ENCODE data around the gene RBFOX1.

Gene RBFOX1

GRCh38 chr16:7342598-7342997 is 10.0 kb downstream of the RBFOX1 start:
- no peak for ATAC-seq (ENCODE audit: low read depth)
- no peak for TF ChIP-seq CTCF (IDR thresholded peaks at IDR 0.05; ENCODE audit: poor library complexity, severe bottlenecking)
- Histone ChIP-seq H3K27ac (ENCODE audit: poor library complexity, severe bottlenecking) (no peak overlapping the region), H3K36me3 (ENCODE audit: low read depth) (no peaks in the 10 kb centered on the region), H3K4me1 (ENCODE audit: insufficient read depth, poor library complexity, severe bottlenecking) (no peaks in the 10 kb centered on the region), H3K4me3 (ENCODE audit: severe bottlenecking) (no peak overlapping the region), H3K9me3 (ENCODE audit: severe bottlenecking) (no peaks in the 10 kb centered on the region), H3K27me3 (ENCODE audit: insufficient read depth, poor library complexity, severe bottlenecking) (no peaks in the 10 kb centered on the region)
- DNase-seq (ENCODE audit: low spot score): no peak

- H3K27me3 ChIP-seq (ENCODE audit: insufficient read depth, poor library complexity, severe bottlenecking): no peaks in the 10 kb centered on the region
- ATAC-seq (ENCODE audit: low read depth) (no peak), DNase-seq (ENCODE audit: low spot score) (no peak)
- no peak for TF ChIP-seq CTCF (IDR thresholded peaks at IDR 0.05; ENCODE audit: poor library complexity, severe bottlenecking)
- H3K9me3 ChIP-seq (ENCODE audit: severe bottlenecking): no peaks in the 10 kb centered on the region
- H3K4me3 ChIP-seq (ENCODE audit: severe bottlenecking): no peak overlapping the region
- no peaks in the 10 kb centered on the region for H3K4me1 ChIP-seq (ENCODE audit: insufficient read depth, poor library complexity, severe bottlenecking)
- H3K36me3 ChIP-seq (ENCODE audit: low read depth): no peaks in the 10 kb centered on the region
- no peak overlapping the region for H3K27ac ChIP-seq (ENCODE audit: poor library complexity, severe bottlenecking)
Observed at GRCh38 chr16:7343243-7343642, 10.6 kb downstream of the RBFOX1 start.

- no peaks in the 10 kb centered on the region for H3K27me3 ChIP-seq (ENCODE audit: insufficient read depth, poor library complexity, severe bottlenecking)
- H3K4me3 ChIP-seq (ENCODE audit: severe bottlenecking): no peak overlapping the region
- H3K27ac ChIP-seq (ENCODE audit: poor library complexity, severe bottlenecking): no peak overlapping the region
- no peak for DNase-seq (ENCODE audit: low spot score)
- ATAC-seq (ENCODE audit: low read depth): no peak
- no peaks in the 10 kb centered on the region for H3K9me3 ChIP-seq (ENCODE audit: severe bottlenecking)
- no peaks in the 10 kb centered on the region for H3K4me1 ChIP-seq (ENCODE audit: insufficient read depth, poor library complexity, severe bottlenecking)
- no peak for TF ChIP-seq CTCF (IDR thresholded peaks at IDR 0.05; ENCODE audit: poor library complexity, severe bottlenecking)
- H3K36me3 ChIP-seq (ENCODE audit: low read depth): no peaks in the 10 kb centered on the region
Observed at GRCh38 chr16:7344830-7345780, 12.5 kb downstream of the RBFOX1 start.

- Histone ChIP-seq H3K9me3 (ENCODE audit: severe bottlenecking) (no peaks in the 10 kb centered on the region), H3K27me3 (ENCODE audit: insufficient read depth, poor library complexity, severe bottlenecking) (no peaks in the 10 kb centered on the region), H3K36me3 (ENCODE audit: low read depth) (no peaks in the 10 kb centered on the region), H3K27ac (ENCODE audit: poor library complexity, severe bottlenecking) (no peak overlapping the region), H3K4me3 (ENCODE audit: severe bottlenecking) (no peak overlapping the region), H3K4me1 (ENCODE audit: insufficient read depth, poor library complexity, severe bottlenecking) (no peaks in the 10 kb centered on the region)
- TF ChIP-seq CTCF (IDR thresholded peaks at IDR 0.05; ENCODE audit: poor library complexity, severe bottlenecking): no peak
- no peak for ATAC-seq (ENCODE audit: low read depth)
- no peak for DNase-seq (ENCODE audit: low spot score)
Observed at GRCh38 chr16:7350806-7351205, 18.2 kb downstream of the RBFOX1 start.

Data from RWPE2 (cell line).